Measurements from ENCODE around the gene SLIT2.

Gene SLIT2

GRCh38 chr4:20251796-20252655 lies at the start of gene SLIT2:
Gene SLIT2, plus strand, starts transcription at chr4:20251905. Its CDS starts 1,911 bp downstream, at chr4:20253816.
- DNase-seq (ENCODE audit: low read depth in 3 of 3) = no peak

- no peak for DNase-seq (ENCODE audit: low read depth in 3 of 3)
Observed at GRCh38 chr4:20203508-20203907, 48.2 kb upstream of the SLIT2 start.

GRCh38 chr4:20217521-20217920 lies 34.2 kb upstream of the SLIT2 start:
- no peak for DNase-seq (ENCODE audit: low read depth in 3 of 3)

- DNase-seq (ENCODE audit: low read depth in 3 of 3) = no peak
Observed at GRCh38 chr4:20217951-20218350, 33.8 kb upstream of the SLIT2 start.

- DNase-seq (ENCODE audit: low read depth in 3 of 3) = no peak
Observed at GRCh38 chr4:20219521-20219920, 32.2 kb upstream of the SLIT2 start.

- DNase-seq (ENCODE audit: low read depth in 3 of 3) = no peak
Observed at GRCh38 chr4:20237894-20238537, 13.7 kb upstream of the SLIT2 start.

GRCh38 chr4:20248155-20248558 lies 3.5 kb upstream of the SLIT2 start:
- no peak for DNase-seq (ENCODE audit: low read depth in 3 of 3)

GRCh38 chr4:20249333-20249732 lies 2.4 kb upstream of the SLIT2 start:
- DNase-seq (ENCODE audit: low read depth in 3 of 3) = no peak

GRCh38 chr4:20251031-20251795 lies 492 bp upstream of the SLIT2 start:
- DNase-seq (ENCODE audit: low read depth in 3 of 3) = no peak

GRCh38 chr4:20252656-20253282 lies 1.1 kb downstream of the SLIT2 start:
- no peak for DNase-seq (ENCODE audit: low read depth in 3 of 3)

GRCh38 chr4:20253283-20253734 lies 1.6 kb downstream of the SLIT2 start:
- no peak for DNase-seq (ENCODE audit: low read depth in 3 of 3)

- no peak for DNase-seq (ENCODE audit: low read depth in 3 of 3)
Observed at GRCh38 chr4:20253735-20254409, 2.2 kb downstream of the SLIT2 start.

GRCh38 chr4:20254511-20255250 lies 3.0 kb downstream of the SLIT2 start:
- DNase-seq (ENCODE audit: low read depth in 3 of 3) = no peak

GRCh38 chr4:20255251-20255586 lies 3.5 kb downstream of the SLIT2 start:
- no peak for DNase-seq (ENCODE audit: low read depth in 3 of 3)

- DNase-seq (ENCODE audit: low read depth in 3 of 3) = no peak
Observed at GRCh38 chr4:20255823-20256222, 4.1 kb downstream of the SLIT2 start.

GRCh38 chr4:20256381-20256881 lies 4.7 kb downstream of the SLIT2 start:
- DNase-seq (ENCODE audit: low read depth in 3 of 3) = no peak

- no peak for DNase-seq (ENCODE audit: low read depth in 3 of 3)
Observed at GRCh38 chr4:20259707-20260106, 8.0 kb downstream of the SLIT2 start.

- DNase-seq (ENCODE audit: low read depth in 3 of 3) = no peak
Observed at GRCh38 chr4:20260821-20261220, 9.1 kb downstream of the SLIT2 start.

- DNase-seq (ENCODE audit: low read depth in 3 of 3) = no peak
Observed at GRCh38 chr4:20262221-20262620, 10.5 kb downstream of the SLIT2 start.

- DNase-seq (ENCODE audit: low read depth in 3 of 3) = no peak
Observed at GRCh38 chr4:20264688-20265087, 13.0 kb downstream of the SLIT2 start.

- no peak for DNase-seq (ENCODE audit: low read depth in 3 of 3)
Observed at GRCh38 chr4:20265726-20266125, 14.0 kb downstream of the SLIT2 start.

All from stimulated activated CD4-positive, alpha-beta T cell treated with anti-CD3 and anti-CD28 coated beads, TNF-alpha, amount 100 ng/mL, for 4 hours (primary cell).